Vagina (tissue), 2 donors: ENCODE data around the gene BACE2.

Source experiments
- CTCF ChIP-seq, 3 experiments: fragments of 450-650 bp in 2 of 3; fragments of 200-600 bp in 1 of 3; sonication (generic) in 1 of 3; IDR thresholded peaks; one replicate each; pipeline ENCODE4 v1.5.1; 2017 to 2019; ENCODE audit warnings: antibody characterized with exemption in 3 of 3, mild to moderate bottlenecking in 2 of 3, moderate library complexity in 2 of 3
- POLR2A ChIP-seq, 2 donors: fragments of 450-650 bp; IDR thresholded peaks; one replicate each; pipeline ENCODE4 v1.6.1; 2017; ENCODE audit warnings: antibody characterized with exemption in 2 of 2, mild to moderate bottlenecking in 2 of 2, moderate library complexity in 2 of 2

GRCh38 chr21:41210426-41211059 lies 42.6 kb downstream of the BACE2 start:
- TF ChIP-seq POLR2A (IDR thresholded peaks at IDR 0.05) (no peak), CTCF (IDR thresholded peaks at IDR 0.05) (no peak)
